SU-DHL-6 (cell line): Measurements from ENCODE around the gene FBXO15.

ENCODE experiments used
- H2AFZ ChIP-seq: fragments of 200-600 bp; sonication (generic); 2 replicates; pipeline ENCODE4 v1.6.1; 2014; ENCODE audit warnings: low read depth, mild to moderate bottlenecking, moderate library complexity, mixed read lengths, antibody characterized with exemption, low read length; ENCODE audit not compliant: severe bottlenecking
- H3F3A ChIP-seq: fragments of 200-600 bp; shearing (Covaris generic); 2 replicates; pipeline ENCODE4 v1.6.0; 2016; ENCODE audit warnings: antibody characterized with exemption, mild to moderate bottlenecking; ENCODE audit not compliant: insufficient read depth
- H3K27ac ChIP-seq: fragments of 200-600 bp; sonication (generic); 2 replicates; pipeline ENCODE4 v1.5.1; 2016; ENCODE audit warnings: low read depth, mild to moderate bottlenecking, low read length, moderate library complexity, mixed read lengths
- H3K27me3 ChIP-seq: fragments of 200-600 bp; sonication (generic), shearing (Covaris generic); 2 replicates; pipeline ENCODE4 v1.6.0; 2014; ENCODE audit warnings: mild to moderate bottlenecking, low read length
- H3K36me3 ChIP-seq: fragments of 200-600 bp; sonication (generic); 2 replicates; pipeline ENCODE4 v1.6.1; 2014; ENCODE audit warnings: mild to moderate bottlenecking, low read length, mixed read lengths
- H3K4me2 ChIP-seq: fragments of 300-600, 200-600 bp; shearing (Covaris generic), sonication (generic); 2 replicates; pipeline ENCODE4 v1.6.0; 2014; ENCODE audit warnings: low read length, low read depth, mild to moderate bottlenecking; ENCODE audit not compliant: poor library complexity, severe bottlenecking
- H3K4me3 ChIP-seq: fragments of 200-600 bp; sonication (generic); 2 replicates; pipeline ENCODE4 v1.5.1; 2014; ENCODE audit warnings: antibody characterized with exemption, low read length, mild to moderate bottlenecking, mixed read lengths; ENCODE audit not compliant: insufficient read depth, poor library complexity, severe bottlenecking
- H3K79me2 ChIP-seq: fragments of 200-600 bp; sonication (generic); 2 replicates; pipeline ENCODE4 v1.6.1; 2014; ENCODE audit warnings: mild to moderate bottlenecking, low read length, moderate library complexity; ENCODE audit not compliant: insufficient read depth
- H3K9ac ChIP-seq: fragments of 200-600 bp; sonication (generic); 2 replicates; pipeline ENCODE4 v1.7.0; 2014; ENCODE audit warnings: mild to moderate bottlenecking, low read length
- H3K9me2 ChIP-seq: fragments of 200-600 bp; sonication (generic); replicated peaks from 2 replicates; pipeline ENCODE4 v1.6.1; 2014; ENCODE audit warnings: low read length; ENCODE audit not compliant: insufficient read depth
- H3K9me3 ChIP-seq: fragments of 200-600 bp; sonication (generic); 2 replicates; pipeline ENCODE4 v1.6.1; 2014; ENCODE audit warnings: low read length, mixed read lengths; ENCODE audit not compliant: insufficient read depth
- H4K20me1 ChIP-seq: fragments of 200-600 bp; sonication (generic); 2 replicates; pipeline ENCODE4 v1.6.1; 2014; ENCODE audit warnings: low read depth, mild to moderate bottlenecking, antibody characterized with exemption, low read length, moderate library complexity, mixed read lengths
- CTCF ChIP-seq: fragments of 200-600 bp; sonication (generic); IDR thresholded peaks from one replicate; pipeline ENCODE4 v1.5.1; 2017; ENCODE audit warnings: antibody characterized with exemption, mild to moderate bottlenecking, low read length, moderate library complexity; ENCODE audit not compliant: insufficient read depth, poor library complexity, severe bottlenecking
- EZH2phosphoT487 ChIP-seq: fragments of 200-600 bp; sonication (generic), shearing (Covaris generic); conservative IDR thresholded peaks from 2 replicates; pipeline ENCODE4 v1.6.1; 2018; ENCODE audit warnings: mild to moderate bottlenecking, antibody characterized with exemption, low read length, moderate library complexity, mixed read lengths

FBXO15 gene

GRCh38 chr18:74146756-74147155 is 878 bp downstream of the FBXO15 start:
- Histone ChIP-seq H3K36me3 (no peaks in the 10 kb centered on the region), H3F3A (peaks cover 8% of the 10 kb centered on the region), H3K9ac (peak overlapping the region; percentile 97), H4K20me1 (no peaks in the 10 kb centered on the region), H2AFZ (peak overlapping the region; percentile 91), H3K79me2 (peaks cover 34% of the 10 kb centered on the region), H3K27me3 (no peaks in the 10 kb centered on the region), H3K27ac (no peak overlapping the region), H3K9me3 (no peaks in the 10 kb centered on the region), H3K4me2 (peak overlapping the region; percentile 100), H3K4me3 (peak overlapping the region; percentile 87), H3K9me2 (no peaks in the 10 kb centered on the region)
- TF ChIP-seq CTCF (no peak), EZH2phosphoT487 (no peak)

GRCh38 chr18:74142252-74142651 is 5.4 kb downstream of the FBXO15 start:
- TF ChIP-seq EZH2phosphoT487 (no peak), CTCF (no peak)
- no peak overlapping the region for H3K4me2 ChIP-seq

GRCh38 chr18:74141667-74142066 is 6.0 kb downstream of the FBXO15 start:
- Histone ChIP-seq H4K20me1 (no peaks in the 10 kb centered on the region), H3K9me3 (no peaks in the 10 kb centered on the region), H2AFZ (no peak overlapping the region), H3K9ac (no peak overlapping the region), H3K9me2 (no peaks in the 10 kb centered on the region), H3K79me2 (no peaks in the 10 kb centered on the region), H3K4me3 (no peak overlapping the region), H3F3A (peaks cover 3% of the 10 kb centered on the region; the same call in 1 of the 2 replicates), H3K27ac (no peak overlapping the region), H3K4me2 (no peak overlapping the region), H3K36me3 (no peaks in the 10 kb centered on the region), H3K27me3 (no peaks in the 10 kb centered on the region)
- TF ChIP-seq CTCF (no peak), EZH2phosphoT487 (no peak)

More at GRCh38 chr18:74142252-74142651, 5.4 kb downstream of the FBXO15 start:
- H3K4me3 ChIP-seq: no peak overlapping the region
- H3K27ac ChIP-seq: no peak overlapping the region
- no peak overlapping the region for H2AFZ ChIP-seq
- no peaks in the 10 kb centered on the region for H3K27me3 ChIP-seq
- H3K36me3 ChIP-seq: no peaks in the 10 kb centered on the region
- no peaks in the 10 kb centered on the region for H4K20me1 ChIP-seq
- H3F3A ChIP-seq: peaks cover 4% of the 10 kb centered on the region; the same call in 1 of the 2 replicates
- H3K79me2 ChIP-seq: no peaks in the 10 kb centered on the region
- no peak overlapping the region for H3K9ac ChIP-seq
- no peaks in the 10 kb centered on the region for H3K9me3 ChIP-seq
- no peaks in the 10 kb centered on the region for H3K9me2 ChIP-seq
